Cardiac muscle cell (in vitro differentiated cells and primary cell): Measurements from ENCODE around the gene KCNMA1. TPM values are rescaled to one million over a fixed set of nuclear protein-coding genes. Genes with fewer than 3 reads are reported as not detected.

ENCODE experiments used
- DNase-seq, 2 donors: peaks; one replicate each; pipeline versions ENCODE4 v3.0.0 to v3.0.0-alpha.2; 2010 to 2017; ENCODE audit warnings: low read depth in 1 of 2, low spot score in 1 of 2
- H3K27ac ChIP-seq: fragments of 200-600 bp; sonication (generic); 2 replicates; pipeline ENCODE4 v1.5.1; 2016
- H3K27me3 ChIP-seq: fragments of 200-600 bp; sonication (generic); 2 replicates; pipeline ENCODE4 v1.6.0; 2016; ENCODE audit warnings: control low read depth
- H3K36me3 ChIP-seq: fragments of 200-600 bp; sonication (generic); 2 replicates; pipeline ENCODE4 v1.5.1; 2016; ENCODE audit warnings: control low read depth
- H3K4me1 ChIP-seq: fragments of 200-600 bp; sonication (generic); 2 replicates; pipeline ENCODE4 v1.8.1; 2017; ENCODE audit warnings: low read depth, mild to moderate bottlenecking, mixed run types
- H3K4me3 ChIP-seq: fragments of 200-600 bp; sonication (generic); 2 replicates; pipeline ENCODE4 v1.5.1; 2016; ENCODE audit warnings: mild to moderate bottlenecking
- H3K9me3 ChIP-seq: fragments of 200-600 bp; sonication (generic); 2 replicates; pipeline ENCODE4 v1.5.1; 2017; ENCODE audit warnings: low read depth, mild to moderate bottlenecking, control low read depth
- CTCF ChIP-seq: IDR thresholded peaks from 2 replicates; pipeline ENCODE4 v1.5.1; 2012; ENCODE audit warnings: low read depth, mild to moderate bottlenecking, low read length
- polyA plus RNA-seq: library from polyadenylated mRNA; unstranded; fragments of >200 nt; fragmentation: Nextera tagmentation; extraction: Ambion mirVana; gene quantifications from 2 replicates; pipeline ENCODE4 v1.2.1, GENCODE V29; 2016
- total RNA-seq: library from RNA; depleted of rRNA; stranded (reverse); fragments of >200 nt; gene quantifications from 2 replicates; pipeline ENCODE4 v1.2.3, GENCODE V29; 2016

Gene KCNMA1
- total and polyA plus RNA-seq, 2 experiments from 2014 or later, result 1.8 to 1.9 TPM

GRCh38 chr10:77189520-77189919 is 448.1 kb downstream of the KCNMA1 start:
- DNase-seq, result no peak
- Histone ChIP-seq H3K4me1 (no peaks in the 10 kb centered on the region), H3K27ac (no peak overlapping the region), H3K27me3 (no peaks in the 10 kb centered on the region), H3K4me3 (no peak overlapping the region), H3K36me3 (no peaks in the 10 kb centered on the region), H3K9me3 (no peaks in the 10 kb centered on the region)
- TF ChIP-seq CTCF, result no peak

GRCh38 chr10:77189075-77189474 is 448.5 kb downstream of the KCNMA1 start:
- Histone ChIP-seq H3K27me3 (no peaks in the 10 kb centered on the region), H3K27ac (no peak overlapping the region), H3K9me3 (no peaks in the 10 kb centered on the region), H3K36me3 (no peaks in the 10 kb centered on the region), H3K4me1 (no peaks in the 10 kb centered on the region), H3K4me3 (no peak overlapping the region)
- no peak for TF ChIP-seq CTCF
- DNase-seq, result no peak

- no peaks in the 10 kb centered on the region for H3K36me3 ChIP-seq
- no peaks in the 10 kb centered on the region for H3K4me1 ChIP-seq
- no peaks in the 10 kb centered on the region for H3K9me3 ChIP-seq
- no peak overlapping the region for H3K4me3 ChIP-seq
- DNase-seq, result no peak
- no peak overlapping the region for H3K27ac ChIP-seq
- no peaks in the 10 kb centered on the region for H3K27me3 ChIP-seq
- no peak for TF ChIP-seq CTCF
Measured at GRCh38 chr10:77188521-77188920, 449.1 kb downstream of the KCNMA1 start.

GRCh38 chr10:77188000-77188395 is 449.6 kb downstream of the KCNMA1 start:
- Histone ChIP-seq H3K27ac (no peak overlapping the region), H3K4me3 (no peak overlapping the region), H3K27me3 (no peaks in the 10 kb centered on the region), H3K4me1 (no peaks in the 10 kb centered on the region), H3K9me3 (no peaks in the 10 kb centered on the region), H3K36me3 (no peaks in the 10 kb centered on the region)
- DNase-seq, result no peak
- no peak for TF ChIP-seq CTCF

GRCh38 chr10:77187376-77187999 is 450.1 kb downstream of the KCNMA1 start:
- H3K4me3 ChIP-seq, result no peak overlapping the region
- no peak for DNase-seq
- H3K27ac ChIP-seq, result no peak overlapping the region
- H3K27me3 ChIP-seq, result no peaks in the 10 kb centered on the region
- no peak for TF ChIP-seq CTCF
- no peaks in the 10 kb centered on the region for H3K36me3 ChIP-seq
- H3K9me3 ChIP-seq, result no peaks in the 10 kb centered on the region
- no peaks in the 10 kb centered on the region for H3K4me1 ChIP-seq
